Astrocyte of the cerebellum (primary cell): ENCODE results near the gene PAPPA.

Experiments
- DNase-seq: peaks from one replicate; pipeline ENCODE4 v3.0.0-alpha.2; 2011; ENCODE audit warnings: low read depth
- H3K4me3 ChIP-seq: 2 replicates; pipeline ENCODE4 v1.5.1; 2011; ENCODE audit warnings: mild to moderate bottlenecking, low read depth, low read length, moderate library complexity
- in situ Hi-C: cut with HindIII; loops from 2 replicates; pipeline ENCODE4 v1.10.0; 2017; ENCODE audit warnings: low sequenced_read_pairs
- TF ChIP-seq, protein P1 (sequence below): IDR thresholded peaks from 2 replicates; pipeline ENCODE4 v1.5.1; 2012; ENCODE audit warnings: low read length, low read depth, moderate library complexity, mild to moderate bottlenecking; ENCODE audit errors: missing control alignments

PAPPA gene, protein sequence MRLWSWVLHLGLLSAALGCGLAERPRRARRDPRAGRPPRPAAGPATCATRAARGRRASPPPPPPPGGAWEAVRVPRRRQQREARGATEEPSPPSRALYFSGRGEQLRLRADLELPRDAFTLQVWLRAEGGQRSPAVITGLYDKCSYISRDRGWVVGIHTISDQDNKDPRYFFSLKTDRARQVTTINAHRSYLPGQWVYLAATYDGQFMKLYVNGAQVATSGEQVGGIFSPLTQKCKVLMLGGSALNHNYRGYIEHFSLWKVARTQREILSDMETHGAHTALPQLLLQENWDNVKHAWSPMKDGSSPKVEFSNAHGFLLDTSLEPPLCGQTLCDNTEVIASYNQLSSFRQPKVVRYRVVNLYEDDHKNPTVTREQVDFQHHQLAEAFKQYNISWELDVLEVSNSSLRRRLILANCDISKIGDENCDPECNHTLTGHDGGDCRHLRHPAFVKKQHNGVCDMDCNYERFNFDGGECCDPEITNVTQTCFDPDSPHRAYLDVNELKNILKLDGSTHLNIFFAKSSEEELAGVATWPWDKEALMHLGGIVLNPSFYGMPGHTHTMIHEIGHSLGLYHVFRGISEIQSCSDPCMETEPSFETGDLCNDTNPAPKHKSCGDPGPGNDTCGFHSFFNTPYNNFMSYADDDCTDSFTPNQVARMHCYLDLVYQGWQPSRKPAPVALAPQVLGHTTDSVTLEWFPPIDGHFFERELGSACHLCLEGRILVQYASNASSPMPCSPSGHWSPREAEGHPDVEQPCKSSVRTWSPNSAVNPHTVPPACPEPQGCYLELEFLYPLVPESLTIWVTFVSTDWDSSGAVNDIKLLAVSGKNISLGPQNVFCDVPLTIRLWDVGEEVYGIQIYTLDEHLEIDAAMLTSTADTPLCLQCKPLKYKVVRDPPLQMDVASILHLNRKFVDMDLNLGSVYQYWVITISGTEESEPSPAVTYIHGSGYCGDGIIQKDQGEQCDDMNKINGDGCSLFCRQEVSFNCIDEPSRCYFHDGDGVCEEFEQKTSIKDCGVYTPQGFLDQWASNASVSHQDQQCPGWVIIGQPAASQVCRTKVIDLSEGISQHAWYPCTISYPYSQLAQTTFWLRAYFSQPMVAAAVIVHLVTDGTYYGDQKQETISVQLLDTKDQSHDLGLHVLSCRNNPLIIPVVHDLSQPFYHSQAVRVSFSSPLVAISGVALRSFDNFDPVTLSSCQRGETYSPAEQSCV (N-terminal part only)

DNA sequence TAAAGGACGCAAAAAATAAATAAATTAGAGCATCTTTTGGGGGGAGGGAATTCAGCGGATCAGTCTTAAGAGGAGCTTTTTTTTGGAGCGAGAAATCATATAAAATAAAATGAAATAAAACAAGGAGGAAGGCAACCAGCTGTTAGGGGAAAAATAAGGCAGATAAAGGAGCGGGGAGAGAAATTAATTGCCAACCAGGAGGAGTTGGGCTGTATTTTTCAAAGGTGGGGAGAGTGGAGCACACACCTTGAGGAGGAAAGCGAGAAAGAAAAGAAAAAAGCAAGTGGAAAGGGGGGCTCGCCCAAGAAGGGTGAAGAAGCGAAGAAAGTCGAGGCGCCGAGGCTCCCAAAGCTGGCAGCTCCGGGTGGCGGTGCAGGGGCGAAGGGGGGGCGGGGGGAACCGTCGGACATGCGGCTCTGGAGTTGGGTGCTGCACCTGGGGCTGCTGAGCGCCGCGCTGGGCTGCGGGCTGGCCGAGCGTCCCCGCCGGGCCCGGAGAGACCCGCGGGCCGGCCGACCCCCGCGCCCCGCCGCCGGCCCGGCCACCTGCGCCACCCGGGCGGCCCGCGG, at the start of gene PAPPA:
PAPPA (plus strand) TSS at position 27 of the 569 bp plus-strand sequence; CDS start at position 409, 382 bp downstream.
- peak within 1 kb of the TSS; percentile 49 for H3K4me3 ChIP-seq
- TF ChIP-seq, protein P1, sequence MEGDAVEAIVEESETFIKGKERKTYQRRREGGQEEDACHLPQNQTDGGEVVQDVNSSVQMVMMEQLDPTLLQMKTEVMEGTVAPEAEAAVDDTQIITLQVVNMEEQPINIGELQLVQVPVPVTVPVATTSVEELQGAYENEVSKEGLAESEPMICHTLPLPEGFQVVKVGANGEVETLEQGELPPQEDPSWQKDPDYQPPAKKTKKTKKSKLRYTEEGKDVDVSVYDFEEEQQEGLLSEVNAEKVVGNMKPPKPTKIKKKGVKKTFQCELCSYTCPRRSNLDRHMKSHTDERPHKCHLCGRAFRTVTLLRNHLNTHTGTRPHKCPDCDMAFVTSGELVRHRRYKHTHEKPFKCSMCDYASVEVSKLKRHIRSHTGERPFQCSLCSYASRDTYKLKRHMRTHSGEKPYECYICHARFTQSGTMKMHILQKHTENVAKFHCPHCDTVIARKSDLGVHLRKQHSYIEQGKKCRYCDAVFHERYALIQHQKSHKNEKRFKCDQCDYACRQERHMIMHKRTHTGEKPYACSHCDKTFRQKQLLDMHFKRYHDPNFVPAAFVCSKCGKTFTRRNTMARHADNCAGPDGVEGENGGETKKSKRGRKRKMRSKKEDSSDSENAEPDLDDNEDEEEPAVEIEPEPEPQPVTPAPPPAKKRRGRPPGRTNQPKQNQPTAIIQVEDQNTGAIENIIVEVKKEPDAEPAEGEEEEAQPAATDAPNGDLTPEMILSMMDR, result no peak
- in situ Hi-C loops, result no loop called here
- no peak for DNase-seq

- no peak overlapping the region for H3K4me3 ChIP-seq
- no peak for DNase-seq
- TF ChIP-seq, protein P1, result no peak
- in situ Hi-C loops, result no loop called here
Measured at GRCh38 chr9:116103976-116104820, 49.4 kb upstream of the PAPPA start.

- TF ChIP-seq, protein P1, result no peak
- H3K4me3 ChIP-seq, result no peak overlapping the region
- in situ Hi-C loops, result no loop called here
- DNase-seq, result no peak
Measured at GRCh38 chr9:116112236-116112635, 41.4 kb upstream of the PAPPA start.

- H3K4me3 ChIP-seq, result no peak overlapping the region
- in situ Hi-C loops, result no loop called here
- DNase-seq, result peak; percentile 60
- TF ChIP-seq, protein P1, result no peak
Measured at GRCh38 chr9:116115761-116116353, 37.7 kb upstream of the PAPPA start.

- DNase-seq, result no peak
- TF ChIP-seq, protein P1, result no peak
- no peak overlapping the region for H3K4me3 ChIP-seq
- in situ Hi-C loops, result no loop called here
Measured at GRCh38 chr9:116116393-116116792, 37.2 kb upstream of the PAPPA start.
